ENCODE measurements around the gene MLLT10.
"Not testable (repeated sequence)": the region's sequence is repeated elsewhere in the genome, so short reads cannot be mapped to it uniquely, and the experiment has no call there.

MLLT10 gene

DNA sequence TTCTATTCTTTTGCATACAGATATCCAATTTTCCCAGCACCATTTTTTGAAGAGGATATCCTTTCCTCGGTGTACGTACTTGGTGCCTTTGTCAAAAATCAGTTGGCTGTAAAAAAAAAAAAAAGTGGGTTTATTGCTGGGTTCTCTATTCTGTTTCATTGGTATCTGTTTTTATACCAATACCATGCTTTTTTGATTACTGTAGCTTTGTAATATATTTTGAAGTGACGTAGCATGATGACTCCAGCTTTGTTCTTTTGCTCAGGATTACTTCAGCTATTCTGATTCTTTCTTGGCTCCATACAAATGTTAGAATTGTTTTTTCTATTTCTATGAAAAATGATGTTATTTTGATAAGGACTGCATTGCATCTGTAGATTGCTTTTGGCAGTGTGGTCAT, 165.5 kb downstream of the MLLT10 start:
- CTCF ChIA-PET: no interaction called here

DNA sequence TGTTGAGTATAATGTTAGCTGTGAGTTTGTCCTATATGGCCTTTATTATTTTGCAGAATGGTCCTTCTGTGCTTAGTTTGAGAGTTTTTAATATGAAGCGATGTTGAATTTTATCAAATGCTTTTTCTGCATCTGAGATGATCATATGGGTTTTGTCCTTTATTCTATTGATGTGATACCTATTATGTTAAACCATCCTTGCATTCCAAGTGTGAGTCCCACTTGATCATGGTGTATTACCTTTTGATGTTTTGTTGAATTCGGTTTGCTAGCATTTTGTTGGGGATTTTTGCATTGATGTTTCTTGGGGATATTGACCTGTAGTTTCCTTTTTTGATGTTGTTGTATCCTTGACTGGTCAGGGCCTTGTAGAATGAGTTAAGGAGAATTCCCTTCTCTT, 166.4 kb downstream of the MLLT10 start:
- CTCF ChIA-PET: no interaction called here
- H3K4me3 Mint-ChIP-seq: no peak overlapping the region
- H3K27me3 Mint-ChIP-seq: no peaks in the 10 kb centered on the region
- H3K4me1 Mint-ChIP-seq: peaks cover 47% of the 10 kb centered on the region
- peaks cover 65% of the 10 kb centered on the region for H3K36me3 Mint-ChIP-seq
- no peak overlapping the region for H3K27ac Mint-ChIP-seq
- peaks cover 35% of the 10 kb centered on the region for H3K9me3 Mint-ChIP-seq
- DNase-seq: no peak

More for the DNA sequence above, 165.5 kb downstream of the MLLT10 start:
- peaks cover 45% of the 10 kb centered on the region for H3K4me1 Mint-ChIP-seq
- no peak for DNase-seq
- H3K27me3 Mint-ChIP-seq: no peaks in the 10 kb centered on the region
- no peak overlapping the region for H3K4me3 Mint-ChIP-seq
- H3K36me3 Mint-ChIP-seq: peaks cover 67% of the 10 kb centered on the region
- no peak overlapping the region for H3K27ac Mint-ChIP-seq
- peaks cover 35% of the 10 kb centered on the region for H3K9me3 Mint-ChIP-seq

DNA sequence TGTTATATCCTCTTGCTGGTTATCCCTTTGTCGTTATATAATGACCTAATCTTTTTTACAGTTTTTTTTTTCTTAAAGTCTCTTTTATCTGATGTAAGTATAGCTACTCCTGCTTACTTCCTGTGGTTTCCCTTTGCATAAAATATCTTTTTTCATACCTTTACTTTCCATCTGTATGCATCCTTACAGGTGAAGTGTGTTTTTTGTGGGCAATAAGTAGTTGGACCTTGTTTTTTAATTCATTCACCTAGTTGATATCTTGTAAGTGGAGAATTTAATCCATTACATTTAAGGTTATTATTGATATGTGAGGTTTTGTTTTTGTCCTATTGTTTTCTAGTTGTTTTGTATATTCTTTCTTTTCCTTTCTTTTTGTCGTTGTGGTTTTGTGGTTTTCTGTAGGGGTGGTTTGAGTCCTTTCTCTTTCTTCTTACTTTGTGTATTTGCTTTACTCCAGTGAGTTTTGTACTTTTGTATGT, 168.6 kb downstream of the MLLT10 start:
- Mint-ChIP-seq H3K27me3 (no peaks in the 10 kb centered on the region), H3K4me1 (peaks cover 38% of the 10 kb centered on the region), H3K4me3 (peak overlapping the region; percentile 59), H3K9me3 (peaks cover 35% of the 10 kb centered on the region), H3K27ac (peak overlapping the region; percentile 96), H3K36me3 (peaks cover 67% of the 10 kb centered on the region)
- CTCF ChIA-PET: no interaction called here
- DNase-seq: no peak

DNA sequence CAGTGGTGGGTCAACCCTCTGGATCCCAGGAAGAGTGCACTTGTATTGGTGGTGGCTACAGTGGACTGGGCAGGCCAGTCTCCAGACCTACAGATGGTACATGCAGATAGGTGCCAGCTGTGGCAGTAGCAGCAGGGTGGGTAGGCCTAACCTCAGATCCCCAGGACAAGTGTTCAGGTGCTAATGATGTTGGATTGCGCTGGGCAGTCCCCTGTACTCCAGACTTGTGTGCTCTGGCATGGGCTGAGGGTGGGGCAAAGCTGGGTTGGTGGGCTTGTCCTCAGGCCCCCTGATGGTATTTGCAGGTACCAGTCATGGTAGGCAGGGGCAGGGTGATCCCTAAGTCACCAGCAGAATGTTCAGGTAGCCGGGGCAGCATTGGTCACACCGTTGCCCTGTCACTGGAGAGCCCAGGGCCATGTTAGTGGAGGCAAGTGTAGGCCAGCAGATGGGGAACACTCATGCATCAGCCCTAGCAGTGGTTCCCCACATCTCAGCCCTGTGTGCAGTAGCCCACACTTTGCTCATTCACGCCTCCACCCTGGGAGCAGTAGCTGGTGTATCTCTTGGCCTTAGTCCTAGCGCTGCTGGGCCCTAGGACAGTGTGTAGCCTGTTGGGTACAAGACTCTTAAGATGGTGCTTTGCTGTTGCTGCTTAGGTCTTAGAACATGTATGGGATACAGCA, 171.3 kb downstream of the MLLT10 start:
- Mint-ChIP-seq H3K27ac (peak overlapping the region; percentile 12), H3K4me3 (no peak overlapping the region), H3K4me1 (peaks cover 43% of the 10 kb centered on the region), H3K36me3 (peaks cover 59% of the 10 kb centered on the region), H3K27me3 (no peaks in the 10 kb centered on the region), H3K9me3 (peaks cover 14% of the 10 kb centered on the region)
- CTCF ChIA-PET: no interaction called here
- DNase-seq: no peak

DNA sequence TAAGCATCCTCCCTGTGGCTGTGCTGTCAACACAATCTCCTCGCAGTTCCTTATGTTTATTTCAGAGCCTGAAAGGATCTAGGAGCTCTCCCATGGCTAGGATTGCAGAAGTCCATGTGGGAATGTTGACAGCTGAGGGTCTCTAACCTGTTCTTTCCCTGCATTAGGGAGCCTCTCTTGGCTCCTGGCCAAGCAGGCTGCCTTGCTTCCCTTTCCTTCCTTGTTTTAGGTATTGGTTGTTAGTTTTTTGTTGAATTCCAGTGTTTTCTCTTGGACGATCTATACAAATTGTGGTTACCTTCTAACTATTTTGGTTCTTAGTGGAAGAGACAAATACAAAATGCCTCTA, 171.8 kb downstream of the MLLT10 start:
- H3K4me1 Mint-ChIP-seq: peaks cover 47% of the 10 kb centered on the region
- H3K4me3 Mint-ChIP-seq: no peak overlapping the region
- no peak for DNase-seq
- H3K27me3 Mint-ChIP-seq: no peaks in the 10 kb centered on the region
- CTCF ChIA-PET: no interaction called here
- peaks cover 57% of the 10 kb centered on the region for H3K36me3 Mint-ChIP-seq
- peaks cover 9% of the 10 kb centered on the region for H3K9me3 Mint-ChIP-seq
- peak overlapping the region; percentile 12 for H3K27ac Mint-ChIP-seq

DNA sequence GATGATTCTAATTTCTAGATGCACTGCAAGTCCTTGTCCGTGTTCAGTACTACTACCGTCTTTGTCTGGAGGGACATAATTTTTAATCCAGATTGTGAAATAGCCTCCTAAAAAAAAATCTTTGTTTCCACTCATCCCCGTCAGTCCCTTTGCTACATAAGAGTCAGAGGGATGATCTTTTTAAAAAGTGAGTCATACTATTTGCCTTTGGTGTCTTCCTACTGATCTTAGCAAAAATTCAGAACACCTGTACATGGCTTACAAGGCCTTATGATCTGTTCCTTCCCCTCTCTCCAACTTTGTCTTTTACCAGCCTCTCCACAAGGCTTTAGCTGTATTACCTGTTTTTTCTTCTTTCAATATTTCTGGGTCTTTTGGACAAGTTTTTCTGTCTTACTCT, 173.5 kb downstream of the MLLT10 start:
- no peak overlapping the region for H3K27ac Mint-ChIP-seq
- CTCF ChIA-PET: interaction anchor here (0.7 kb wide), 1 partner anchor 201 kb away, joined by 3 read pairs; no protein-coding TSS in a partner anchor

DNA sequence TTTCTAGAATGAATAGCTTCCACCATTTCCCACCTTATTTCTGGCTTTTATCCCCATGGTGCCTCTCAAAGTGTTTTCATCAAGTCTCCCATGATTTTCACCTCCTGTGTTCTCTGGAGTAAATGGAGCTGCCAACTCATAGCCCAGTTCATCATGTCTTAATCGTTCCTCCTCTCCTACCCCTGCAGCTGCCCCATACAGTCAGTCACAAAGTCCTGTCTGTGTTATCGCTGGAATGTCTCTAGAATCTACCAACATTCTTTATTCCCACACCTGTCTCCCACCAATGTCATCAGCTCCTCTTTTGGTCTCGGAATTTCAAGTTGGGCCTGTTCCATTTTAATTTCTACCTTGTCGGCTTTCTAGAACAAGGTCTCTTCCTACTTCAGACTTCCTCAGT, 178.9 kb downstream of the MLLT10 start:
- Mint-ChIP-seq H3K4me1 (peaks cover 14% of the 10 kb centered on the region), H3K4me3 (no peak overlapping the region), H3K9me3 (no peaks in the 10 kb centered on the region), H3K27ac (no peak overlapping the region), H3K36me3 (peaks cover 45% of the 10 kb centered on the region), H3K27me3 (no peaks in the 10 kb centered on the region)
- no peak for DNase-seq
- CTCF ChIA-PET: interaction anchor here (1.4 kb wide), 1 partner anchor 20 kb away, joined by 3 read pairs; no protein-coding TSS in a partner anchor

More for the DNA sequence above, 173.5 kb downstream of the MLLT10 start:
- no peaks in the 10 kb centered on the region for H3K9me3 Mint-ChIP-seq
- H3K4me1 Mint-ChIP-seq: peaks cover 41% of the 10 kb centered on the region
- no peak for DNase-seq
- no peak overlapping the region for H3K4me3 Mint-ChIP-seq
- peaks cover 49% of the 10 kb centered on the region for H3K36me3 Mint-ChIP-seq
- no peaks in the 10 kb centered on the region for H3K27me3 Mint-ChIP-seq

DNA sequence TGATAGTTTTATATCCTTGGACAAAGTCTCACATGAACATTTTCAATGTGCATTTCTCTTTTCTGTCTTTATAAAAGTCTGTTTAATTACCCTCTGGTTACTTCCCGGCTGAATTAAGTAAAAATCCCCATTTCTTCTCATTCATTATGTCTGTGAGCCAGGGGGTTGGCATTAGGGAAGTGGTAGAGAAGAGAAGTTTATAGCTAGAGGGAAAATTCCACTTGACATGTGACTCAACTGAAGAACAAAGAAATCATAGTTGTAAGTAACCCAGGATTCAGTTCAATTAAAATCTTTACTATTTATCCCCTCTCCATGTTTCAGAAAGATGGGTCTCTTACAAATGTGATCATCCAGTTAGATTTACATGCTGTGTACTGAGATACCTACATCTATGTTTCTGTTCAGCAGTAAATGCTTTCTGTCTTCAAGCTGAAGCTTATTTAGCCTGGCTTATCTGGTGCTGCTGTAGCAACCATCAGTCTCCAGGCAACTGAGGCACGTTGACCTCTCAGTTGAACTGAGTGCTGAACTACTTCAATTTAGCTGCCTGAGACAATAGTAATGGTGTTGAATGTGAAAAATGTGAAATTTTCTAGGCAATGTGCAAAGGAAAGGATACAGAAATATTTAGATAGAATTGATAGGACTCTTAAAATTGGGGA, 181.6 kb downstream of the MLLT10 start:
- CTCF ChIA-PET: no interaction called here
- Mint-ChIP-seq H3K4me1 (peaks cover 8% of the 10 kb centered on the region), H3K36me3 (peaks cover 36% of the 10 kb centered on the region), H3K27me3 (no peaks in the 10 kb centered on the region), H3K9me3 (no peaks in the 10 kb centered on the region), H3K4me3 (no peak overlapping the region), H3K27ac (no peak overlapping the region)
- DNase-seq: no peak

DNA sequence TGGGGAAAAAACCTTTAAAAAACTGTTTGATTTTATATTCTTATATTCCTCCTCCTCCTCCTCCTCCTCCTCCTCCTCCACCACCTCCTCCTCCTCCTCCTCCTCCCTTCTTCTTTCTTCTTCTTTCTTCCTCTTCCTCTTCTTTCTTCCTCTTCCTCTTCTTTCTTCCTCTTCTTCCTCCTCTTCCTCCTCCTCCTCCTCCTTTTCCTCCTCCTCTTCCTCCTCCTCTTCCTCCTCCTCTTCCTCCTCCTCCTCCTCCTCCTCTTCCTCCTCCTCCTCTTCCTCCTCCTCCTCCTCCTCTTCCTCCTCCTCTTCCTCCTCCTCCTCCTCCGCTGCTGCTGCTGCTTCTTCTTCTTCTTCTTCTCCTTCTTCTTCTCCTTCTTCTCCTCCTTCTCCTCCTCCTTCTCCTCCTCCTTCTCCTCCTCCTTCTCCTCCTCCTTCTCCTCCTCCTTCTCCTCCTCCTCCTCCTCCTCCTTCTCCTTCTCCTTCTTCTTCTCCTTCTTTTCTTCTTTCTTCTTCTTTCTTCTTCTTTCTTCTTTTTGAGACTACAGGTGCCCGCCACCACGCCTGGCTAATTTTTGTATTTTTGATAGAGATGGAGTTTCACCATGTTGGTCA, 183.5 kb downstream of the MLLT10 start:
- H3K9me3 Mint-ChIP-seq, H3K4me1 Mint-ChIP-seq, H3K27me3 Mint-ChIP-seq, H3K27ac Mint-ChIP-seq, CTCF ChIA-PET, H3K4me3 Mint-ChIP-seq, DNase-seq: not testable (repeated sequence)
- H3K36me3 Mint-ChIP-seq: peaks cover 32% of the 10 kb centered on the region

DNA sequence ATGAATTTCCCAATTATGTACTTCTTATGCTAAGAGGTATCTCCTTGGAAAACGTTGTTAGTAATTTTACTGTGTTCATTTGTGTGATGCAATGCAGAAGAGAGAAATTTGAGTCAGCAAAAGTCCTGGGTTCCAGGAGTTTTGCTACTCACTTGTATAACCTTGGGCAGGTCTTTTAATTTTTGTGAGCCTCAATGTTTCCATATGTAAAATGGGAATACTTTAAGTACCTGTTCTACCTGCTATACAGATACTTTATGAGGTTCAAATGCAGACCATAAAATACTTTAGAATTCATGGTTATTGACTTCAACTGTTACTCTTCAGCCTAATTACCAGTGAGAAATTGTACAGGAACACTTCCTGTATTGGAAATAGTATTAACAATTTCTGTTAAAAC, 185.5 kb downstream of the MLLT10 start:
- DNase-seq: no peak
- CTCF ChIA-PET: interaction anchor here (1.8 kb wide), 1 partner anchor 12 kb away, joined by 7 read pairs; no protein-coding TSS in a partner anchor
- Mint-ChIP-seq H3K27me3 (no peaks in the 10 kb centered on the region), H3K9me3 (no peaks in the 10 kb centered on the region), H3K27ac (no peak overlapping the region), H3K4me3 (no peak overlapping the region), H3K36me3 (peaks cover 26% of the 10 kb centered on the region), H3K4me1 (peaks cover 3% of the 10 kb centered on the region)

DNA sequence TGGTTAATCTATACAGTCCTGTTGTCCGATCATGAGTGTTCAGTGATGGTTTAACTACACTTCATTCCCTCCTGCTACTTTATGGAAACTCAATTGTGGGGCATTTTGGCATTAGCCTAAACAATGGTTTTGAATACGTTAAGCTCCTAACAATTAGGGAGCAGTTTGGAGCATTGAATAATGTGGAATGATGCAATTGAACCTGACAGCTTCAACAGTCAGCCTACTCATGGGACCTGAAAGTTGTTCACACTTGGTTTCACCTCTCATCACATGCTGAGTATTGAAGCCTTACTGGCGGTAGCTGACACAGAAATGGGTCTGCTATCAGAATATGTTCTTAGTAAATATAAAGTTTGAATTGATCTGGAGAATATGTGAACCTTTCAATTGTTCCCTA, 186.1 kb downstream of the MLLT10 start:
- DNase-seq: no peak
- Mint-ChIP-seq H3K36me3 (peaks cover 27% of the 10 kb centered on the region), H3K9me3 (no peaks in the 10 kb centered on the region), H3K27me3 (no peaks in the 10 kb centered on the region), H3K4me1 (peaks cover 9% of the 10 kb centered on the region), H3K27ac (no peak overlapping the region), H3K4me3 (no peak overlapping the region)
- CTCF ChIA-PET: interaction anchor here (1.0 to 1.8 kb wide), 2 partner anchors 11 to 225 kb away, joined by 4 to 7 read pairs; no protein-coding TSS in a partner anchor

DNA sequence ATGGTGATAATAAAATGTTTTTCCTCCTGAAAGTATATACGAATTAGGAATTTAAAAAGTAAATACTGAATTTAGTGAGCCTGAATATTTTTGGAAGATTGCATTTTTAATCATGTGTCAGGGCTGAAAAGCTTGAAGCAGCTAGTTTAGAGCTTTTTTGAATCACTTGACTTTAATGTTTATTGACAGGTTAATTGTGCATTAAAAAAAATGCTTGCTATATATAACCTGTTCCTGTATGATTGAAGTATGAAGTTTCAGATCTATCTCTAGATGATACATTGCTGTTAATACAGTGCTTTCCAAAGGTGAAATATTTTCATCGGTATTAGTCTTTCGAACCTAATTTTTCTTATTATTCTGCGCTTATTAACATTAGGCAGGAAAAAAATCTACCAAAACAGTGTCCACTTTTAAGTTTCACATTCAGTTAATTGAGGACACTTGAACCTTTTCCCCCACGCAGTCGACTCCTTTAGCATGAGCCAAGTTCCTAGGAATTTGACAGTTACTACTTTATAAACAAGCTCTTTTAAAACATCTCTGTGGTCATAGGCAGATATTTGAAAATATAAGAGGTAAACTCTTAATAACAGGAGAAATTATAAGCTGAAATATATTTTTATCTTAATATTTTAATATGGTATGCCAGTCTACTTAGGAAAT, 187.1 kb downstream of the MLLT10 start:
- H3K27ac Mint-ChIP-seq: no peak overlapping the region
- H3K4me1 Mint-ChIP-seq: peaks cover 15% of the 10 kb centered on the region
- no peak for DNase-seq
- H3K36me3 Mint-ChIP-seq: peaks cover 20% of the 10 kb centered on the region
- H3K4me3 Mint-ChIP-seq: no peak overlapping the region
- CTCF ChIA-PET: interaction anchor here (1.0 kb wide), 1 partner anchor 226 kb away, joined by 4 read pairs; no protein-coding TSS in a partner anchor
- H3K27me3 Mint-ChIP-seq: no peaks in the 10 kb centered on the region
- H3K9me3 Mint-ChIP-seq: no peaks in the 10 kb centered on the region

DNA sequence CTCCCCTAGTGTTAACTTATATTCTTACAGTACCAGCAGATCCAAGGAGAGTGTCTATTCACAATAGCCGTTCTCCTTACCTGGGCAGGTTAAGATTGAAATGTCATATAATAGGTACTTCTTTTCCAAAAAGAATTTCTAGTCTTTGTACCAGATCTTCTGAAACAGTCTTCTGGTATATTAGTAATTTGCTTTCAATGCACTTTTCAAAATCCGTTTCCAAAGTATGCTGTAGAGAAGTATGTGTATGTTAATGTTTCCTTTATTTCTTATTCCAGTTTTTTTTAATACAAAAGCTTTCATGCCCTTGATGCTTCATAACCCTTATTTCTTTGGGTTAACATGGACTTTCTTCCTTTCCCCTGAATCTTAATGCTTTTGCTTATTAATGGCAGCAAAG, 188.2 kb downstream of the MLLT10 start:
- H3K27me3 Mint-ChIP-seq: no peaks in the 10 kb centered on the region
- no peak overlapping the region for H3K4me3 Mint-ChIP-seq
- peaks cover 19% of the 10 kb centered on the region for H3K4me1 Mint-ChIP-seq
- CTCF ChIA-PET: no interaction called here
- H3K36me3 Mint-ChIP-seq: peaks cover 27% of the 10 kb centered on the region
- no peak for DNase-seq
- no peaks in the 10 kb centered on the region for H3K9me3 Mint-ChIP-seq
- no peak overlapping the region for H3K27ac Mint-ChIP-seq

DNA sequence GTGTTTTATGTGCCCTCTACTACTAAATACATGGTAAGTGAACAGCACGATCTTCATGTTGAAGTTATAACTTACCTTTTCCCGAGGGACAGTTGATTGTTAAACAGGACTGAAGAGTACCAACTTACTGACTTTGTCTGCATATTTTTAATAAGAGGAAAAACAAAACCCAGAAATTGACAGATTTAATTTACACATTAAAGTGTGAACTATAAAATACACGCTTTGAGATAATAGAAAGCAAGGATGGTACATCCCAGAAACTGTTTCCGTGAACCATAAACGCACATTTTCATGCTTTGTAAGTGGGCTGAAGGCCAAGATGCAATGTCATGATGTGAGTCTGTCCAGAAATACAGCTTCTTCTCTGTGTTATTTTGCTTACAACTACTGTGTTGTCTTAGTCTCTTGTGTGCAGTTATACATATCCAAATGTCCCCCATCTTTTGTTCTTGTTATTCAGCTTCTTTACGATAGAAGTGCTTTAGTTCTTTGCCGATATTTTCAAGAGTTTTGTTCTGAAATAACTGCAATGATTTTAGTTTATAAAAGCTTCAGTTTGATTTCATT, 190.1 kb downstream of the MLLT10 start:
- CTCF ChIA-PET: interaction anchor here (1.3 kb wide), 1 partner anchor 228 kb away, joined by 7 read pairs; no protein-coding TSS in a partner anchor

More for the DNA sequence above, 190.1 kb downstream of the MLLT10 start:
- H3K4me1 Mint-ChIP-seq: peaks cover 31% of the 10 kb centered on the region
- no peak overlapping the region for H3K27ac Mint-ChIP-seq
- H3K9me3 Mint-ChIP-seq: no peaks in the 10 kb centered on the region
- no peak for DNase-seq
- H3K27me3 Mint-ChIP-seq: no peaks in the 10 kb centered on the region
- no peak overlapping the region for H3K4me3 Mint-ChIP-seq
- peaks cover 31% of the 10 kb centered on the region for H3K36me3 Mint-ChIP-seq

Data from activated naive CD4-positive, alpha-beta T cell treated with anti-CD3 and anti-CD28 coated beads, Interleukin-2, amount 10 ng/mL, durations not matched to agents 7 days and 5 days (primary cell).